IPS-NIHi11 (cell line): Measurements from ENCODE around the gene FBP1.
A peak's percentile ranks its signal among the peaks of the same experiment; 100 is the strongest.

Source experiments
- DNase-seq: peaks from one replicate; pipeline ENCODE4 v3.0.0; 2012; ENCODE audit warnings: mixed read lengths, low spot score

FBP1 gene

DNA sequence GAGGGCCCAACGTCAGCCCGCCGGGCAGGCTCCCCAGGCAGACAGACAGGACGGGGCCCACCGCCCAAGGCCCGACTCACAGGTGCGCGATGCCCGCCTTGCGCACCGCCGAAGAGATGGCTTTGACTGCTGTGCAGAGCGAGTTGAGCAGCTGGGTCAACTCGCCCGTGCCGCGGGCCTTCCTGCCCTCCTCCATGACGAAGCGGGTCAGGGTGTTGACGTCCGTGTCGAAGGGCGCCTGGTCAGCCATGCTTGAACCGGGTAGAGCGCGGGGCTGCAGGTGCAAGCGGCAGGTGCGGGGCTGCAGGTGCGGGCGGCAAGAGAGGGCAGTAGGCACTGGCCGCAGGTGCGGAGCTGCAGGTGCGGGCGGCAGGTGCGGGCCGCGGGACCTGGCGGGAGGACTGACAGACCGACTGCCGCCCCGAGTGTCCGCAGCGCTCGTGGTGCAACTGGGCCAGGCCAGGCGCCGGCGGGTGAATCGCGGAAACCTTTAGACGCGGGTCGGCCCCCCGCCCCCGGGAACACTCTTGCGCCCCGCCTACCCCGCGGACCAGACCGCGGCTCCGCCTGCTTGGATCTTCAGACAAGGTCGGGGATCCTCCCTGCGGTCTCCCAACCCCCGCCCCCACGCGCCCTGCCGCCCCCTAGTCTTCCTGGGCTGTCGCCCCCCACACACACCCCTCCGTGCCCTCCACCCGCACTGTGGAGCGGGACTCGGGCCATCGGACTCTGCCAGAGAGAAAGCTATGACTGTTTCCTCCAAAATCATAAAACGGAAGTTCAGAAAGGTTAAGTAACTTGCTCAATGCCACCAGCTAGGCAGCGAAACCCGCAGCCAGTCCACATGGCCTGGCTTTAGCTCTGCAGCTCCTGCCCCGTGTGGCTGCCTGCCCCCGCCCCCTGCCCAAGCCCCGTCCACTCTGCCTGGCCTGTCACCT, at the start of gene FBP1:
FBP1 (minus strand) TSS at position 458 of the 938 bp plus-strand sequence; CDS start at position 250, 208 bp downstream.
- DNase-seq = peak; percentile 67

DNA sequence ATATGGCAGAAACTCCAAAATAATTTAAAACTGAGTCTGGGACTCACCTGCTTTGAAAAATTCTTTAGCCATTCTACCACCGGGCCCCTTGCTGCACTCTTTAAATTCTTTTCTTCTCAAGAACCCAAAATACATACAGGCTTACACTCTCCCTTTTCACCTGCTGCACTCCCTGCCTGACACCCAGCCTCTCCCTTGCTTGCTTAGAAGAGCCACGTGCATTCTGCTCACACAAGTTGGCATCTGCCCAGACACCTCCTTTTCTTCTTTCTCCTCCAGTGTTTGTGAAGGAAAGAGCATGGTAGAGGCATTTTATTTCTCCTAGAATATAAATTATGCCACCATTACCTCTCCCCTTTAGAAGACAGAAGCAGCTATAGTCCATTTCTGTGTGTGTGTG, 48.1 kb upstream of the FBP1 start:
- no peak for DNase-seq

DNA sequence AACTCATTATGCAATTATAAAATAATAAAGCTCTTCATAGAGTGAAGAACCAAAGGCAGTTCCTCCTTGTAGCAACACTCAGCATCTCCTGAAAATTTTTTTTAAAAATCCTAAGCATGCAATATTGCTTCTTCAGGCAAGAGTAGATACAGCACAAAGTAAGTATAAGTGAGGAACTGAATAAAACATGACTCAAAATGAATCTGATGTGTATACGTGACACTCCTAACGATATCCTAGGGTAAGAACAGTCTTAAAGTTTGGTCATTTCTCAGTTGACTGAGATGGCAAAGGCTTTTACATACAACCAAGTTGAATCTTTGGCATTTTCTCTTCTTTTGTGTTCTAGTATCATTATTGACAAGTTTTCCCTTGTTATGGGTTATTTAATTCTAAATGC, 46.0 kb upstream of the FBP1 start:
- DNase-seq = no peak

DNA sequence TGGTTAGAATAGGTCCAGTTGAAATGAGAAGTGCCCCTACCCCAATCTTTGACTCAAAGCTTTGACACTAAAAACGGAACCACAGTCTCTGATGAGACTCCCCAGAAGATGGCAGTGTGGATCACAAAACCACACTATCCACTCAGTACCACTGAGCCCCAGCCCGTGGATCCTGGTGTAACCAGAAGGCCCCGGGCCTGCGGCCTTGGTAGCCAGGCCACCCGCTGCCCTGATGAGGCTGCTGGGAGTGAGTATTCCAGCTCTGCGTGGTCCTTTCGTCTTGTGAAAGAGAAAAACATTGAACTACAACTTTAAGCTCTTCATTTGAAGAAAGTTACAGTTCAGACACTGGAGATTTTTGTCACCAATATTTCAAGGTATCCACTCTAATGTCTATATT, 42.2 kb upstream of the FBP1 start:
- DNase-seq = peak; percentile 79

DNA sequence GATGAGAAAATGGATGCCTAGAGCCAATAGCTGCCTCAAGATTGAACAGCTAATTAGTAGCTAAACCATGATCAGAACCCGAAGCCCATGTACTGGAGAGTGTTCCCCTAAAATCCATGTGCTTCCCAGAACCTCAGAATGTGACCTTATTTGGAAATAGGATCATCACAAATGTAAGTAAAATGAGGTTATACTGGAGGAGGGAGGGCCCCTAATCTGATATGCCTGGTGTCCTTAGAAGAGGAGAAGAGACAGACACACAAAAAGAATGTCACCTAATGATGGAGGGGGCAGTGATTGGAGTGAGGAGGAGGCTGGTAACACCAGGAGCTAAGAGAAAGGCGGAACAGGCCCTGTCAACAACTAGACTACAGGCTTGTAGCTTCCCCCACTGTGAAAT, 41.3 kb upstream of the FBP1 start:
- DNase-seq = no peak

DNA sequence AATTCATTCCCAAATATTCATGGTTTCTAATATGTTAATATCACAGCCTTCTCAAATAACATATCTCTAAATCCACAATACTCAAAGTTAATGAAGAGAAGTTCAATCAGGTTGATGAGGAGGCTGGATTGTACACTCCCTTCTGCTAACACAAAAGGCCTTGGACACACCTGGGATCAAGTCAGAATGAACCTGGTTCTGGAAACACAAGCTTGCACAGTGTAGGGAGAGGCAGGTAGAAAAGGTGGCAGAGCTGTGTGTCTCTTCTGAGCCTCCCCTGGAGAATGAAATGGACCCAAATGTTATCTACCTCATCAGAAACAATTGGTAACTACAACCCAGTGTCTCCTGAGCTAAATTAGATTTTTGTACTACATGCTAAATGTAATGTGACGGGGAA, 40.7 kb upstream of the FBP1 start:
- DNase-seq = no peak

DNA sequence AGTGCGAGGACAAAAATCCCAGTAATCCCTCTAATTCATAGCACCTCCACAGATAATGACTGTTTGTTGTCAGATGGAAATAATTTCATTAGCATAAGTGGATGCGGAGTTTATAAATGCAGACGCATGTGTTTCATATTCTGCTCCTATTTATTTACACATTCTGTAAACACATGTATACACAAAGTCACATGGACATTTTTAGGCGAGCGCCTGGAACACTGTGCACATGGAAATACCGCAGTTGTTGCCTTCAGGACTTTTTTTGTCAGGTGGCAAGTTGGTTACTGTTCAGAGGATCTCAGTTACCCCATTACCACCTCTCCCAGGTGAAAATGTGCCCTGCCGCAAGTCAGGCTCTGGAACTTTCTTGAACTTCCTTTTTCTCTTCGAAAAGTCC, 40.3 kb upstream of the FBP1 start:
- DNase-seq = no peak

DNA sequence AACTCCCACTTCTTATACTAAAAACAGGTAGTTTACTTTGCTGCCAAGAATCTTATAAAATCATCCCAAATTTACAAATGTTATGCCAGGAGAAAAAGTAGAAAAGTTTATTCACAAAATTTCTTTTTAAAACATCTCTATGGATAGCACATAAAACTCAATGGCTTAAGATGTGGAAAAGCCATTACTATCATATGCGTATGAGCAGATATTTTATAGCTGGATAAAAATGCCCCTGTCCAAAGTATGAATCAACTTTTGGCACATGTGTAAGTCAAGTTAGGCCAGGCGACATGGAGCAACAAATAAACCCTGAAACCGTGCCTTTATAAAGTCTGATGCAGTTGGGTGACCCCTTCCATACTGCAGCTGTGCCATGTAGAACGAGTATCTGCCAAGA, 38.6 kb upstream of the FBP1 start:
- no peak for DNase-seq

DNA sequence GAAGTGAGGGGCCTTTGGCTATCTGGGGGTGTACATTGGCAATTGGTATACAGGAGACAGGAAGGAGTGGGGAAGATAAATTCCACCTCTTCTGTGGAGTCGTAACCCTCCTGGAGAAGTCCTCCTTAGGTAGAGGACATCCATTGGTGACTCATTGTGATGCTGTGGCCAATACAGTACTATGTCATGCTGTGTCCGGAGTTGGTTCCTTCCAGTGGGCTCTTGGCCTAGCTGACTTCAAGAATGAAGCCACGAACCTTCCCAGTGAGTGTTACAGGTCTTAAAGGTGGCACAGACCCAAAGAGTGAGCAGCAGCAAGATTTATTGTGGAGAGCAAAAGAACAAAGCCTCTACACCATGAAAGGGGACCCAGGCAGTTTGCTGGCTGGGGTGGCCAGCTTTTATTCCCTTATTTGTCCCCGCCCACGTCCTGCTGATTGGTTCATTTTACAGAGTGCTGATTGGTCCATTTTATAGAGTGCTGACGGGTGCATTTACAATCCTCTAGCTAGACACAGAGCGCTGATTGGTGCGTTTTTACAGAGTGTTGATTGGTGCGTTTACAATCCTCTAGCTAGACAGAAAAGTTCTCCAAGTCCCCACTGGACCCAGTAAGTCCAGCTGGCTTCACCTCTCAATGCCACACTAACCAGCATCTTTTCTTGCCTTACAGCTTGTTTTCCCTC, 37.3 kb upstream of the FBP1 start:
- DNase-seq = no peak

DNA sequence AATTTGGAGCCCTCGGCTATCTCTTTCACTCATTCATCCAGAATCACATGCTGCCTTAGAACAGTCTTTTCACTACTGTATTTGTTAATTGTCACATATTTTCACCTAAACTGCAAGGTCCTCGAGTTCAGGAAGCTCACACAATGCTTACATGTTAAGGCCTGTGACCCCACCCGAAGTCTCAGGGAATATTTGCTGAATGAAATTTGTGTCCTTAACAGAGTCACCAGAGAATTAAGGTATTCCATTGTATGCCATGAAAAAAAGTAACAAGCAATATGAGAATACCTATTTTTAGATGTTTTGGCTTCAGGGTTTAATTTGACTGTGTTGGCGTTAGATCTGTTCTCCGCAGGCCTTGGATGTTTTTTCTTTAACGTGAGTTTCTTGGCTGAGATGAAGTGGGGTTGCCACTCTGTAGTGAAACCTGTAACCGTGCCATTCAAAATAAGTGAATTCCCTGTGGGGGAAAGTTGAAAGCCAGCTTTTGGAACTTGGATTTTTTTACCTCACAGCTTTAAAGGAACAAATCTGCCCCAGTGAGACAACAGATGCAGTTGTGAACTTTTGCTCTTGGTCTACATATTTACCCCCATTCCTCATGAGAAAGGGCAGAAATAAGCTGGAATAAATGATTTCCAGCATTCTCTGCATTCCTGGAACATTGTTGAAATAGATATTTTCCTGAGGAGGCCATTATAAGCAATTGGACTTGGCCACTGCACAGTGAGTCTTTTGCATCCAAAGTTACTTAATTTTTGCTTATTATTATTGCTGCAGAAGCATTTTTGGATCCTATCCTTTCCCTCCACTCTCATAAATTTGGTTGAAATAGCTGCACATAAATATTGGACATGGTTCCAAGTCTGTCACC, 35.9 kb upstream of the FBP1 start:
- DNase-seq = no peak

DNA sequence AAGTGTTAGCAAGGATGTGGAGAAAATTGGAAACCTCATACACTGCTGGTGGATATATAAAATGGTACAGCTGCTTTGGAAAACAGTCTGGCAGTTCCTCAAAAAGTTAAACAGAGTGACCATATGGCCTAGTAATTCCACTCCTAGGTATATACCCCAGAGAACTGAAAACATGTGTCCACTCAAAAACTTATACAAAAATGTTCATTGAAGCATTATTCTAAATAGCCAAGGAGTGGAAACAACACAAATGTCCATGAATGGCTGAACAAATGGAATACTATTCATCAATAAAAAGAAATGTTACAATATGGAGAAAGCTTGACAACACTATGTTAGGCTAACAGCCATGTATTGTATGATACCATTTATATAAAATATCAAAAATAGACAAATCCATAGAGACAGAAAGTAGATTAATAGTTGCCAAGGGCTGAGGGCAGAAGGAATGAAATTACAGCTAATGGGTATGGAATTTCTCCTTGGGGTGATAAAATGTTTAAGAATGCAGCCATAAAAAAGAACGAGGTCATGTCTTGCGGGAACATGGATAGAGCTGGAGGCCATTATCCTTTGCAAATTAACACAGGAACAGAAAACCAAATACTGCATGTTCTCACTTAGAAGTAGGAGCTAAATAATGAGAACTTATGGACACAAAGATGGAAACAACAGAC, 33.6 kb upstream of the FBP1 start:
- DNase-seq = no peak

DNA sequence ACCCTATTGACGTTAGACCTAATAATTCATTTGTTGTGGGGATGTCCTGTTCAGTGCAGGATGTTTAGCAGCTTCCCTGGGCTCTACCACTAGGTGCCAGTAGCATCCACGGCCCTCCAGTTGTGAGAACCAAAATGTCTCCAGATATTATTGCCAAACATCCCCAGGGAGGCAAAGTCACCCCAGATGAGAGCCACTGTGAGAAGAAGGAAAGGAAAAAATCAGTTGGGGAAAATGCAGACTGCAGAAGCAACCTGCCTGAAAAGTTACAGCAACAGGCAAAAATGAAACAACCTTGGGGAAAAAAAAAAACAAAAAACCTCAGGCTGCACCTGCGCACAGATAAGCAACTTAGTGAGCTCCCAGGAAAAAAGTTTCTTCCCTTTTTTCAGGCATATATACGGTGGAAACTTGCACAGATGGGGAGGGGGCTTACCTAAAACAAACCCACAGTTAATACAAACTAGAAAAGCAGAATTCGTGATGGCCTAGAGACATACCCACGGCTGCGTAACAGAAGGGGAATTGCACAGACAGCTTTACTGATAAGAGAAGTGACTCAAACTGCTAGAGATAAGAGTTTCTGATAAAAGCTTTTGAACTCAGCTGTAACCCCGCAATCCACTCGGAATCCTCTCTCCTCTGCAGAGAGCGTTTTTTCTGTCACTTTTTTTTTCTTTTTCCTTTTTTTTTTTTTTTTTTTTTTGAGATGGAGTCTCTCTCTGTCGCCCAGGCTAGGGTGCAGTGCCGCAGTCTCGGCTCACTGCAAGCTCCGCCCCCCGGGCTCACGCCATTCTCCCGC, 29.8 kb upstream of the FBP1 start:
- DNase-seq = peak; percentile 63

DNA sequence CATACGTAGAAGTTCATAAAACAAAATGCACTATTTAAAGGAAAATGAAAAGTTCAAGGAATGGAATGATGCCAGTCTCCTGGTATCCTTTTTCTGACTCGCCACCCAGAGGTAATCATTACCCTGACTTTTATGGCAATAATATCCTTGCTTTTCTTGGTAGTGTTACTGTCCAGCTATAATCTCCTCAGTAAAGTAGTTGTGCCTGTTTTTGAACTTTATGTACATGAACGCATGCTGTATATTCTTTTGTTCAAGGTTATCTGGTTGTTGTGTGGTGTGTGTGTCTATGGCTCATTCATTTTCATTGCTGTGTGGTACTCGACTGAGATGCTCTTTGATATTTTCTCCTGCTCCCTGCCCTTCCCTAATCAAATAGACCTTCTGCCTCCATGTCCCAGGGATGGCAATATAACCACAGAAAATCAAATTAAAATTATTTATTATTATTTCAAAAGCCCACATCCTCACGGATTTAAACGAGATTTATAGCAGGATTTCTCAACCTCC, 29.2 kb upstream of the FBP1 start:
- DNase-seq = no peak

DNA sequence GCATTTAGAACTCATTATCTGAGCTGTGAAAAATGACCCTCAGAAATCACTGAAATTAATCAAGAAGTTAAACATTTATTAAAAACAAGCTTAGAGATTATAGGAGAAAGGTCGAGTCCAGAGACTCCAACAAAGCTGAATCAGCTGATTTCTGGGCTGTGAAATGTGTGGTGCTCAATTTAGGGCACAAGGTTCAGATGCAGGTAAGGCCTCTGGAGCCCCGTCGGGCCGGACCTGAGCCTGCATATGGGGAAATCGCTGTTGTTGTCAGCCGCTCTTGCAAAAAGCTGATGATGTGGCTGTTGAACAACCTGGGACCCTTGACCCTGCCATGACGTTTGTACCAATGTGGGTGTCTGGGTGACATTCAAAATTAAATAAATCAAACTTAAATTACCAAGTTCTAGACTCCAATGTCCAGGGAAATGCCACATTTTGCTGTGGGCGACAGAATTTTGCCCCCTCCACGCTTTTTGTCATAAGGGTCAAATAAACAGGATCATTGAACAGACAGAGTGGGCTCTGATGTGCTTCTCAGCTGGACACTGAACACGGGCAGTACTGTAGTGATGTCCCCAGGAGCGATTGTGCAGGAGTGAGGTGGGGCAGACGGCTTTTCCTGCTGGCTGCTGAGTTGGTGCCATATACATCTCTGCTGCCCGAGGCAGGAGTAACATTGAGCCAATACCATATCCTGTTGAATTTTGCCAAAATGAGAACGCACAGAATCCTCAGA, 27.2 kb upstream of the FBP1 start:
- no peak for DNase-seq

DNA sequence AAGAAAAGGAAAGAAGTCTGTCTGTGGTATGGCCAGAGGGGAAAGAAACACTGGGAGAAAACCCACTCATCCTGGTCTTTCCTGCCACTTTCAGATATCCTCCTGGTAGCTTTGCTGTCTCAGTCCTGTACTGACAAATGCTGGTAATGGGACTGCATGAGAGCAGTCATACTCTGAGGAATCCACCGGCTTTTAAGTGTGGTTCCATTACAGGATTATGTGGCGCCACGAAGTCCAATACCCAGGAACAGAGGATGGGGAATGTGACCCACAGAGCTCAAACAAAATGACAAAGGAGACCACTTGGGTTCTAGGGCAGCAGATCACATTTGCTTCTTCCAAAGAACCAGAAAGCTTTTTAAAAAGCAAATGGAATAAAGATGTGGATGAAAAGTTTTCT, 26.3 kb upstream of the FBP1 start:
- no peak for DNase-seq

DNA sequence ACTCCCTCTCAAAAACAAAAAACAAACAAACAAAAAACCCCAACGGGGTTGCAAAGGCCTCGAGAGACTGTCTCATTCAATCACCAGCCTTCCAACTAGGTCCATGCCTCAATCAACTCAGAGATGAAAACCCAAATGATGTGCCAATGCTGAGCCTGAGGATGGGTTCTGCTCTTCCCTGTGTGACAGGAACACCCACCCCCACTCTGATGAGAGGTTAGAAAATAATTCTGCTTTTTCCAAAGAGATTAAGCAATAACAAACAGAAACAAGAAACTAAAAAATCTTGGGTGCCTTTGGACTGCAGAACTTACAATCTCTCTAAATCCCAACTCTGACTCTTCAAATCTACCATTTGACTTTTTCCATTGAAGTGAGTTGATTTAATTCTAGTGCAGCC, 25.5 kb upstream of the FBP1 start:
- no peak for DNase-seq

DNA sequence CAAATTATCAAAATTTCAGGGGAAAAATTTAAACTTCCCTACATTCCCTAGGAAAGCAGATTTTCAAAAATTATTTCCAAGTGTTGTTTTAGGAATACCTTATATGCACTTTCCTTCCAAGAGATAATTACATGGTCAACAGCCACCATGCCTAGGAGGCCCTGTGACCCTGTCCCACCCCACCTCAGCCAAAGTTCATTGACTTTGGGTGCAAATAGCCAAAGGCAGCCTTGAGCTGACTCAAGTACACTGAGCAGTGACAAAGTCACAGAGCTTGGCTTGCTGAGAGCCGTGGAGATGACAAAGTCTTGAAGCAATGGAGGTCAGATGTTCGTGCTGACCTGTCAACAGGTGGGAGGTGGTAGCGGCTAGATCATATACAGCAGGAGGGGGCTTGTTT, 24.3 kb upstream of the FBP1 start:
- DNase-seq = no peak

DNA sequence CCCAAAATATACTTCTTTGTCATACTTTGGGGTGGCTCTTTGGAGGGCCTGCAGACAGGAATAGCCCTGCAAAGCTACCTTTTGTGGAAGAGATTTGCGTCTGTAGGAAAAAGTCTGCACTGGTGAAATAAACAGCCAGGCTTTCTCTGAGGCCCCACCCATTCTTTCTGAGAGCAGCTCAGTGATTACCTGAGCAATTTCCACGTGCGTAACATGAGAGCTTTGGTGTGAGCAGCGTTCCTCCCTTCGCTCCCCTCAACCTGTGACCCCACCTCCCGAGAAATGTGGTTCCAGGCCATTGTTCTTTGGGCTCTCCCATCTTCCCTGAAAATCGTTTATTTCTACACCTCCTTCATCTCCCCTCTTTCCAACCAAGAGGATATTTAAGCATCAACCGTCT, 23.8 kb upstream of the FBP1 start:
- DNase-seq = peak; percentile 28

DNA sequence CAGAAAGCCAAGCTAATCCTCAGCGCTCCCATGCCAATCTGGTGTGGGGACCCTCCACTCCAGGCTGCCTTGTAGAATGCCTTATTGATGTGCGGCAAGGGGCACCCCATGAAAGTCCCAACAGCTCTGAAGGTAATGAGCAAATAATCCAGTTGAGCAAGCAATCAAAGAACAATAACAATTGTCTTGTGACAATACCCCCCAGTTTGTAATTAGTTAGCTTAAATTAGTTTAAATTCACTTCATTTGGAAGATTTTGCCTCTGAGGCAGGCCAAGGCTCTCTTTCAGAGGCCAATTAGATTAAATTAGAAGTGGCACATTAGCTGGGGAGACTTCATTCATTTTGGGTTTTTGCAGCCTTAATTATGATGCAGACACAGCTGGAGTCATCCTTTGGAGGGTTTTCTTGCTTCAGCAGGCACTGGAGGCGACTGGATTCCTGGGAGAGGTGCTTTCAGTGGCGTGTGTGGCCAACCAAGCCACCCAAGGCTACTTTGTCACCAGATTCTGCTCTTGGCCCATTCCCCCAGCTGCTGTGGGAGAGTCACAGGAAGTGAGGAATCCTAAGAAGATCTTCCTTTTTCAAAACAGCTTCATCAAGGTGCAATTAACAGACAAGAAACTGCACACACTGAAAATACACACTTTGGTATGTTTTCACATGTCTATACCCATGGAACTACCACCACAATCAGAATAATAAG, 17.9 kb upstream of the FBP1 start:
- no peak for DNase-seq
